ENCODE measurements around the gene RTL1.

The RTL1 gene

DNA sequence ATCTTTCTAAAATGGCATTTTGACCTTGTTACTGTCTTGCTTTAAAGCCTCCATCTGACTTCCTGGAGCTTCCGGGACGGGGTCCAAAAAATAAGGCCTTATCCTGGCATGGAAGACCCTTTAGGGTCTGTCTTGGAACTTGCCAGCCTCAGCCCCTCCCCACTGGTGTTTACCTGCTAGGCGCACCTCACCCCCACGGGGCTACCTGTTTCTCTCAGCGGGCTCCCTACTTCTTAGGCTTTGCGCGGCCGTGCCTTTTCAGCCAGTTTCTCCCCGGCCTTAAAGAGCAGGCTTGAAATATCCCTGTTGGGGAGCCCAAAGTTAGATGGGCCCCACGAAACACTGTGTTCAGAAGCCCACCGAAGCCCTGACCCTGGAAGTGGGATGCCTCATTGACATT is 5.1 kb downstream of the RTL1 start:
- no peak for DNase-seq

DNA sequence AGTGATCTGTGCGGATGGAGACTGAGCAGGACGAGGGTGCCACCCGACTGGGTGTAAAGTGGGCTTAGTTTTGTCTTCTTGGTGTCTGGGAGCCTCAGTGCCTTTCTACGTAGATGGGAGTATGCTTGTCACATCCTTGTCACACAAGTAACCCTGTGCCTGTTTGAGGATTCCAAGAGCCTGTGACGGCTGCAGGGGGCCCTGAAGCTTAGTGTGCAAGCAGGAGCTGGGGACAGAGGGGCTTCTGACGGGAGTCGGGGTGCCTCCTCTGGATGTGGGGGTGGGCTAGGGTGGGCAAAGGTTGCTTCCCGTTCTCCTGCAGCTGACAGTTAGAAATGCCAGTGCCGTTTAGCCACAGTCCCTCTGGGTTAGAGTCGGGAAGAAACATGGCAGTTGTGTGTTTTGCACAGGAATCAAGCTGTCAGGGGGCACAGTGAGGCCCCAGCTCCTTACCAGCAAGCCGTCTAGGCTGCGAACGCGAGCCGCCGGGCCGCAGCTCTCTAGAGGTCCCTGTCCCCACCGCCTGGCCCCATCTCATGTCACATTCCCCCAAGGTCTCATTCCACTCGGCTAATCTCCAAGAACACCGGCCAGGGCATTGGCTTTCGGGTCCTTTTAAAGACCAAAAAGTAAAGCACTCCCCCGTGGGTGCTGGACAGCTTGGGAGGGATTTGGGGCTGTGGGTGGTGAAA is 7.0 kb downstream of the RTL1 start:
- no peak for DNase-seq

DNA sequence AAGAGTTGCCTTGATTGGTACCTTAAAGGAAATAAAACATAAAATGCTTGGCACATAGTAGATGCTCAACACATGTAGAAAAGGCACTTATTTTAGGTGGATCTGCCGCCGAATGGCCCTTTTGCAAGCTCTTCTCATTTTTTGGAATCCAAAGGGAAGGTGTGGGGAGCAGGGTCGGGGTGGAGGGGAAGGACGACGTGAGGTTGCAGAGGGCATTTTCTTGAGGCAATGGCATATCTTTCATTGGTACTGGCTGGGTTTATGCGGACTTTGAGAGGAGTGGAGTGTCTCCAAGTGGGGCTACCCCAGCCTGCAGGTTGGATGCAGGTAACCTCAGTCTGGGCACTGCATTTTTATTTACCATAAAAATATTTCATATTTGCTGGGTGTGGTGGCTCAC is 8.1 kb downstream of the RTL1 start:
- DNase-seq, result no peak

DNA sequence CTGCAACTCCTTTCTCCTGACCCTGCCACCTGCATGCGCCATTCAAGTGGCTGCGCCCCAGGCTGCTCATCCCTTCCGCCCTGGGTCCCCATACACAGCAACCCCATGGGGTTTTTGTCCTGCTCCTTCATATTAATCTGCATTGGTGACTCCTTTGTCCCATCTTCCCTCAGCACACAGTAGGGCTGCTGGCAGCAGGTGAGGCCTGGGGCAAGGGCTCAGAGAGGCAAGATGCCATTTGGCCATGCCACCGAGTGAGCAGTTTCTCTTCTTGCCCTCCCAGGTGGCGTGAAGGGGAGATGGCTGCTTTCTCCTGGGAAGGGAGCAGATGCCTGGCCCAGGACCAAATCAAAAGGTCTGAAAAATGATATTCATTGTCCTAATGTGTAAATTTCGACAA is 9.1 kb downstream of the RTL1 start:
- no peak for DNase-seq

DNA sequence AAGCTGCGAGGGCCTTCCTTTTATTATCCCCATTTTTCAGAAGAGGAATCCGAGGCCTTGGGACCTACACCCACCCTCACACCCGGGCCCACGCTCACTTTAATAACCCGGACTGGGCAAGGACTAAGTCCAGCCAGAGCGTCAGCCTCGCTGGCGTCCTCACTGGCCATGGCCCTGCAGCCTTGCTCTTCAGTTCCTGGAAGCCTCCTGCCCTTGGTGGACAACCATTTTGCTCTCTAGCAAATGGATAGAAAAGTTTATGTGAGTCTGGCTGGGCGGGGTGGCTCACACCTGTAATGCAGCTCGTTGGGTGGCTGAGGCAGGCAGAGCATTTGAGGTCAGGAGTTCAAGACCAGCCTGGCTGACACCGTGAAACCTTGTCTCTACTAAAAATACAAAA is 9.8 kb downstream of the RTL1 start:
- no peak for DNase-seq

DNA sequence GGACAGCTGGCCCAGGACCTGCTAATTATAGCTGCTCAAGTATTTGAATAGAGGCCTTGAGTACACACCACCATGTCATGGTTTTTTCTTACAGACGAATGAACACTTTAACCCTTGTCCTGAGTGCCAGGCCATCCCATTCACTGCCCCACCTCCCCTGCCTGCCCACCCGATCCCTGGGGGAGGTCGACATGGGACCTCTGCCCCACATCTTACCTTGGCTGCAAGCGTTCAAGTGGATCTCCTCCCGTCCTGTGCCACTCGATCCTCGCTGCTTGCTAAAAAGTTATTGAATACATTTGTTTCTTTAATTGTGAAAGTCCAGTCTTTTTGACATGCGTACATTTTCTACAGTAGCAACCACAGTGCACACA is 10.3 kb downstream of the RTL1 start:
- DNase-seq, result no peak

DNA sequence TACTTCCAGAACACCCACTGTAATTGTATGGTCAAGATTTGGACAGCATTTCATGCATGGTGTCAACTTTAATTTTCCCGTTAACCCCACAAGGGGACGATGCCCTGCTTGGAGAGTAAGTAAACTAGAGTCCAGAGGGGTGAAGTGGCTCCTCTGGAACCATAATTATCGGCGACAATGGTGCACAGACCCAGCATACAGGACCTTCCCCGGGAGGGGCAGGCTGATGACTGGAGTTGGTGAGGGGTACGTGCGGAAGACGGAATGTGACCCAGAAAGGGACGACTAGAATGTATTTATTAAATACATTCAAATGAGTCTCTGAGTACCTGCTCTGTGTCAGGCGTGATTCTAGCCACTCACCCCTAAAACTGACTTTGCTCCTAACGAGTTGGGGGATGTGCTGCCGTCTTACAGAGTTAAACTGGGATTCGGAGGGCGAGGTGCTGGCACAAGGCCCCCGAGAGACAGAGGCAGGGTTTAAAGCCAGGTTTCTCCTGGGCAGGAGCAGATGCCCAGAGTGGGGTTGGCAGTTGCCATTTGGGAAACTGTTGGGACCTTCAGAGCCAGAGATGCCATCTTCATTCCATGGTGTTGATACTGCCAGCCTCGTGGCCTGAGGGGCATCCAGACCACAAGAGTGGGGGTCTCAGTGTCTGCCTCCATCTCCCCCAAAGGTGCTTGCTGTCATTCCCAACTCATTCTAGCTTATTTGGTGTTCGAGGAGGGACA is 10.9 kb downstream of the RTL1 start:
- no peak for DNase-seq

DNA sequence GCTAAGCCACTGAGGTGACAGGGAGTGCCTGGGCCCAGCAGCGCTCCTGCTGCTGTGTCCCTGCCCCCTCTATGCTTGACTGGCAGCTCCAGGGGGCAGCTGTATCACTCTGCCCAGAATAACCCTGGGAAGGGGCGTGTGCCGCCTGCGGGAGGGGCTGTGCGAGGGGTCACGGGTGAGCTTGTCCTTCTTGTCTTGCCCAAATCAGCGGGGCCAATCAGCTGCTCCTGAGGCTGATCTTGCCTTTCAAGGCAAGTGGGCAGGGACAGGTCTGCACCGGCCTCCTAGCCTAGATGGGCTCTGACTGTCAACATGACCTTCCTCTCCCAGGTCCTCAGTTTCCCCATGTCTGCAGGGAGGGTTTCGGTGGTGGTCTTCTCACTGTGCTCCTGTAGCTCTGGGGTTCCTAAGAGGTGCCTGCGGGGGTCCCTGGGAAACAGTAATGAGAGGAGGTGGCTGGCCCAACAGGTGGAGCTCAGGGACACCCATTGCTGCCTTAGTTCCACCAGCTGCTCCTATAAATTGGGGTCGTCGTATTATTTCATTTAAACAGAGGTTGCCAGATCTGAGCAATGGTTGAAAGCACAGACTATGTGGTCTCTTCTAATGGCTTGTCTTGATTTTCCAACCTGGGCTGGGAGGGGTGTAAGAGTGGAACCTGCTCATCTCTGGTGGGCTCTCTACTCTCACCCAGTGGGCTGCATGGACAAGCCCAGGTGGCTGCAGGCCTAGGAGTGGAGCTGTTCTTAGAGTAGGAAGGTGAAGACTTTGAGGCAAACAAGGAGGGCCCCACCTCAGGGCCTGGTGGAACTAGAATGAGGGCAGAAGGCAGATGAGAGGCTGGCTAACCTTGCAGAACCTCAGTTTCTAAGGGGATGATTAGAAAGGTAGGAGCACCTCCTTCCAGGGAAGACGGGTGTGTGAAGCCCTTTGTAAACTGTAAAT is 11.7 kb downstream of the RTL1 start:
- no peak for DNase-seq

DNA sequence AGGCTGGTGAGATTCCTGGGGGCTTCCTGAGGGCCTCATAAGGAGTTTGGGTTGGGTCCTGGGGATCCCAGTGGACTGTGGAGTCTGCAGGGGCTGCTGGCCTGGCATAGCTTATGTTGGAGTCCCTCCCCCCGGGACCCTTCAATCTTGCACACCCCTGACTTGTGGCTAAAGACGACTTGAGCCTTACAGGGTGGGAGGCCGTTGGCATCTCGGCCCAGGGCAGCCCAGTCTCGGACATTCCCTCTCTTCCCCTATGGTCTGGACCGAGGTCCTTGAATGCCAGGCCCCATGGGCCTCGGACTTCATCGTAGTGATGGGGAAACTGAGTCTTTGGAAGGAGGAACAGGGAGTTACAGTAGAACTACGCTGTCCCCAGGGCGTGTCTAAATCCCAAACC is 12.5 kb downstream of the RTL1 start:
- DNase-seq, result no peak

DNA sequence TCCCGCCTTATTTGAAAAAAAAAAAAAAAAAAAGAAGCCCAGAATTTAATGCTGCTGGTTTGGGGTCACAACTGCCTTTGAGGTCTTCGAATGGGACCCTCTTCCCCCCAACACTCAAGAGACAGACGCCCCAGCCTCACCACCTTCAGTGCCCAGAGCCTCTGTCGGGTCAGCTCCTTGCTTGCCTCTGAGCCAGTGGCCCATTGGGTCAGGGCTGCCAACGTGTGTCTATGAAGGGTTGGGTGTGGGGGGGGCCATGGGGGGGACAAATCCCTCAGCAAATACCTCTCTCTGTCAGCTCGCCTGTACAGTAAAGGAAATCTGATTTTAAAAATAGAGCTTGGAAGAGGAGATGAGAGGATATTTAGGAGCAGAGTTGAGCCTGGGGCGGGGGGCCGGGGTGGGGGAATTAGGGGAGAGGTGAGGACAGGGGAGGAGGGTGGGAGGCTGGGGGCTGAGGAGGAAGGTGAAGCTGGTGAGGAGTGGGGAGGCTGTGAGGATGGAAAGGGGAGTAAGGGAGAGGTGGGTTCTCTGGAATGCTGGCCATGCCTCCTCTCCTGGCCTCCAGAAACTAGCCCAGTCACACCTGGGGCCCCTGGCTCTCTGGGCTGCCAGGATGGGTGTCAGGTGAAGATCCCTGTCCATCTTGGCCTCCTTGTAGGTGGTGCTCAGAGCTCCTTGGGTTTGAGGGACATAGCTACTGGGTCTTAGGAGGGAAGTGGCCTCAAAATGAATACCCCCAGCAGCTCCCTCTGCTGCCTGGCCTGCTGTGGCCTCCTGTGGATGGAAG is 13.3 kb downstream of the RTL1 start:
- DNase-seq, result no peak

DNA sequence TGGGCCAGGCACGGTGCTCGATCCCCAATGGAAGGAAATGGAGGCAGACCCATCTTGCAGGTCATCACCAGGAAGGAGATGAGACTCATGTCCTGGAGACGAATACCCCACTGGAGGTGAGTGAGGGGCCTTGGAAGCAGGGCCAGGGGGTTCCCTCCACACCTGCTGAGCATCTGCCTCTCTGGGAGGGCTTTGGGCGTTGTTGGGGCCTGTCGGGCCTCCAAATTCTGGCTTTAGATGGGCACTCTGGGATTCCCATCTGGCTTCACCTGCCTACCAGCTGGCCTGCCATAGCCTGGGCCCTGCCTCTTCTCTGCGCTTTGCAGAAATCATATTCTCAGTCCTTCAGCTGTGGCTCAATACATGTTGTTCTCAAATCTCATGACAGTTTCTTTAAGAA is 13.9 kb downstream of the RTL1 start:
- no peak for DNase-seq

DNA sequence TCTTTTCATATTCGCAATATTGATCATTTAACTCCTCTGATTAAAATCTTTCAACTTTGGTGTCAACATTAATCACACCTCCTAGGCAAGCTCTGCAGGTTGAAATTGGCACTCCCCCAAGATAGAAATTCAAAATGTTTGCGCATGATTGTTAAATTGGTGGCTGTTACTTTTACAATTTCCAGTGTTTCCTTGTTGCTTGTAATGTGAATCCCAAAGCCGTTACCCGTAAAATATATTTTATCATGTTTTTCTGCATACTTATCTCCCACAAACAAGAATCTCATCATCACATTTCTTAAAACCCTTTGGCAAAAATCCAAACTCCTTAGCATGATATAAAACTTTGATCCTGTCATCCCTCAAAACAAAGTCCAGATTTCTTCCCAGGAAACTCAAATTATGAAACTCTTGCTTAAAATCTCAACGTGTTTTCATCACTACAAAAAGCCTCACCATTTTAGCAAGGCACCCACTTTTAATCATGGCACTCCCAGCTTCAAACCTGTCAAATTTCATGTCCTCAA is 14.7 kb downstream of the RTL1 start:
- DNase-seq, result no peak

DNA sequence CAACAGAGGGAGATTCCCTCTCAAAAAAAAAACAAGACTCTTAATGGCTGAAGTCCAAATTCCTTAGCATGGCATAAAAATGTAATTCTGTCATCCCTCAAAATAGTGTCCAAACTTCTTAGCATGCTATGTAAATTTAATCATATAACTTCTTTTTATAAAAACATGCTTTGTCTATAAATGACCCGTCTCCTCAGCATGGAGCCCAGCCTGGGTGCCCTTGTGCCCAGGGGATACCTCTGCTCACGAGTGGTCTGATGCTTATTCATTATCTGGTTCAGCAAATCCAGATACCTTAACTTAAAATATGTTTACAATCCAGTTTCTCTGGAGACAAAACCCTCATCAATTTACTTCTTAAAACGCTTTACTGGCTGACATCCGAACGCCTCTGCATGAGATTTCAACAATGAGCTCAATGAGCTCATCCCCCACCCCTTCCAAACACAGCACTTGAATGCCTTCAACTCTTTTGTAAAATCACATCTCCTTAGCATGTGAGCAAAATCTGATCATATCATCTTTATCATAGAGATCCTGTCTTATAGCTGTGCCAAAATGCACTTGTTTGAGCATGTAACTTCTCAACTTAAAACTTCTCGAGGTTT is 15.7 kb downstream of the RTL1 start:
- no peak for DNase-seq

DNA sequence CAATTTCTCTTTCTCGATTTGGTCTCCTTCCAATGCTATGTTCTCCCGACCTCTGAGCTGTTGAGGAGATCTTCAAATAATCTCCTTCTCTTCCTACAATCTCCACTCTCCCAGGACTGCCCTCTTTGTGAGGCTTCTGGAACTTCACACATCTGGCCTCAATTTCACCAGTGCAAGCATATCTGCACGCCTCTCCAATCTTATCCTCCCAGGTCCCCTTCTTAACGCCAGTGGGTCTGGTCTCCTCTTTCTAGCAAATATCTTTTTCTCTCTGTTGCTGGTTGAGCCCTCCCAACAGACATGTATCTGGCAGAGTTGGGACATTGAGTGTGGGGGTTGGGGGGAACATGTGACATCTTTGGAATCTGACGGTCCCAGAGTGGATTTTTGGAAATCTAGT is 17.9 kb downstream of the RTL1 start:
- DNase-seq, result no peak

DNA sequence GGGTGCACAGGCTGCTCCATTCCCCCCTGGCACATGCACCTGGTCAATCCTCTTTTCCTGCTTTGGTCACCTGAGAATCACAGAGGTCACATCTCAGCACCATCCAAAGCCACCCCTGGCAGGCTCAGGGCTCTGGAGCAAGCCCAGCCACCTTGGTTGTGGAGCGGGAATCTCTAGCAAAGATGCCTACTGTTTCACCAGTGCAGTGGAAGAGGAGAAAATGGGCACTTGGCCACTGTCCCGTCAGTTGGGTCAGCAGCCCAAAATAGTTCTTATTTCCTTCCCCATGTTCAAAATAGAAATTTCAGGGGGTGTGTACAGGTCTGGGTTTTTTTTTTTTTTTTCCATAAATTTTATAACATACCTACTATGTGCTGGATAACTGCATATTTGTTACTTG is 18.3 kb downstream of the RTL1 start:
- DNase-seq, result no peak

DNA sequence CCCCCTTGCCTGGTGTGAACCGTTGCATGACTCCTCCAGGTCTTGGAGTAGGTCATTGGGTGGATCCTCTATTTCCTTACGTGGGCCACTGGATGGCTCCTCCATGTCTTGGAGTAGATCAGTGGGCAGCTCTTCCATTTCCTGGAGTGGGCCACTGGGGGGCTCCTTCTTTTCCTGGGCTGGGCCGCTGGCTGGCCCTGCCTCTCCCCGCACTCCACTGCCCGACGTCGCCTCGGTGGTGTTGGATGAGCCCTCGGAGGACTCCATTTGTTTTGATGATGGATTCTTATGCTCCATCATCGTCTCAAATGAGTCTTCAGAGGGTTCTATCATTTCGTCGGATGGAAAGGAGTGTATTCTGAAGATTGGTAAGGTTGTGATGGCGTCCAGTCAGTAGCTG is 19.1 kb downstream of the RTL1 start:
- no peak for DNase-seq

DNA sequence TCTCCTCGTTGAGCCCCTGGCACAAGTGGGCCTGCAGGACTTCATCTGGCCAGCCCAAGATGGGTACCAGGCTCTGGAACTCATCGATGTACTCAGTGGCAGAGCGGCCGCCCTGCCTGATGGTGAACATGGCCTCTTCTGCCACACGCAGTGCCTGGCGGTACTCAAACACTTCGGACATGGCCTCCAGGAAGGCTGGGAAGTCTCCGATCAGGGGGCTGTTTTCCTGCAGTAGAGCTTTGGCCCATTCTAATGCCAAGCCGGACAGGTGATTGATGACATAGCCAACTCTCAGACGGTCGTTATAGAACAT is 19.8 kb downstream of the RTL1 start:
- no peak for DNase-seq

DNA sequence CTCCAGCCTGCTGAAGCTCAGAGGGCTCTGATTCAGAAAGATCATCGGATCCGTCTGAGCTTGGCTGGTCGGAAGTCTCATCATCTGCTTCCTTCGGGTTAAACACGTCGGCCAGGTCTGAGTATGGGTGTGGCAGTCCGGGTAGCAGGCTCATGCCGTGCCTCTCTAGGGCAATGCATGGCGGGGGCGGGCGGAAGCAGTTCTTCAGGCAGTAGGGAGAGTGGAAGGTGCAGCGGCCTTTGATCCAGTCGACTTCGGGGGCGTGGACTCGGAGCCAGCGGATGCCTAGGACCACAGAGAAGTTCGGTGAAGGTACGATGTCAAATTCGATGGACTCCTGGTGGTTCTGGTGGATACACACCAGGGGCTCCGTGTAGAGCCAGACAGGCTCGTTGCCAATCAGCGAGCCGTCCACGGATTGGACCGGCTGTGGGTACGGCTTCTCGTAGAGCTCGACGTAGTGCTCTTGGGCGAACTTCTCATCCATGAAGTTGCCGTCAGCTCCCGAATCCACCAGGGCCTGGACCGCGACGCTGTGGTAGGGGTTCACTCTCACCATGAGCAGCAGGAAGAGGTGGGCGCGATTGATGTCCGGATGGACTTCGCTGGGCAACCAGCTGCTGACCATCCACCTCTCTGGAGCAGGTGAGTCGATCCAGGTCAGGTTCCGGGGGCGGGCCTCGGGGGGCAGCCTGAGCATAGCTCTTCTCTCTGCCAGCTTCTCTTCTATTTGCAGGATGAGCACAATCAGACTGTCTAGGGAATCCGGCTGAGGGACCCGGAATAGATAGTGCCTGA is 20.3 kb downstream of the RTL1 start:
- DNase-seq, result no peak

DNA sequence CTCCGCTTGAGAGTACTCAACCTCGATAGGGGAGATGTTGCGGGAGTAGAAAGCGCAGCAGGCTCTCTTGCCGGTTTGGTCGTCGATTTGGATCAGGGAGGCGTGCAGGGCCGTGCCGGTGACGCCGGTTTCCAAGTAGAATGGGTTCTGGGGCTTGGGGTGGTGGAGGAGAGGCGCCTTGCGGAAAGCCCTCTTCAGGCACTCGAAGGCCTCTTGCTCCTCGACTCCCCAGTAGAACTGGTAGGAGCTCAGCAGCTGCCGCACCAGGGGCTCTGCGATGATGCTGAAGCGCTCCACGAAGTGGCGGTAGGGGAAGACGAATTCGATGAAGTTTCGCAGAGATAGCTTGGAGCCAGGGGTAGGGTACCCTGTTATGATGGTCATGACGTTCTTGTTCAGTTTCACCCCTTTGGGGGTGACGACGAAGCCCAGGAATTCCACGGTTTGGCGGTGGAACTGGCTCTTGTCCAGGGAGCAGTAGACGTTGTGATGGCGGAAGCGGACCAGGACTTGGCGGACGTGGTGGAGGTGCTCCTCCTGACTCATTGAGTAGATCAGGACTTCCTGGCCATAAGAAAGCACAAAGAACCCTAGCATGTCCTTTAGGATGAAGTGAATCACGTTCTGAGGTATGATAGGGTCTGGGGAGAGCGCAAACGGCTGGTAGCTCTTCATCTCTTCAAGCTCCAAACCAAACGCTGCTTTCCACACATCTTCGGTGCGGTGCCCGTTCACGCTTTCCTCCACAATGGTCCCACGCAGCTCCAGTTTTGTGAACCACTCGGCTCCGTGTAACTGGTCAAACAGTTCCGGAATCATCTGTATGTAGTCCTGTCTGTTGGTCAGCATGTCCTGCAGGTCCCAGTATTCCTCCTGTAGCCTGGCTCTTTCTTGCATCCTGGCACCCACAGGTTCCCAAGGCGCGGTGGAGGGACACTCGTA is 21.2 kb downstream of the RTL1 start:
- no peak for DNase-seq

All from activated CD4-positive, alpha-beta T cell treated with anti-CD3 and anti-CD28 coated beads, Interleukin-2, amount 50 U/mL, for 4 hours (primary cell).